Caco-2 (cell line): Measurements from ENCODE around the gene SPATA31C1. TPM values are rescaled to one million over a fixed set of nuclear protein-coding genes. Genes with fewer than 3 reads are reported as not detected.
"Not testable (repeated sequence)": the region's sequence is repeated elsewhere in the genome, so short reads cannot be mapped to it uniquely, and the experiment has no call there.

ENCODE experiments used
- BruUV-seq: library from RNA; stranded (reverse); fragments of 400-500 nt; replicated peaks from 2 replicates; lab custom pipeline; 2021; lab: Mats Ljungman, UMichigan
- CTCF ChIA-PET: fragments of 300-600 bp; sonication (Branson Sonifier 250); formaldehyde crosslinking; loops from one replicate; lab custom pipeline; 2022; ENCODE audit warnings: antibody characterized with exemption; lab: Charles Lee
- POLR2A ChIA-PET: fragments of 300-600 bp; sonication (Branson Sonifier 250); formaldehyde crosslinking; loops from one replicate; lab custom pipeline; 2022; ENCODE audit warnings: antibody characterized with exemption; lab: Charles Lee
- DNase-seq, 2 experiments: peaks; one replicate each; pipeline versions ENCODE4 v3.0.0 to v3.0.0-alpha.2; 2020 to 2022
- H3K27me3 ChIP-seq: replicated peaks from 2 replicates; pipeline ENCODE4 v1.6.0; 2011; ENCODE audit warnings: low read length; ENCODE audit not compliant: control insufficient read depth, insufficient read depth
- H3K36me3 ChIP-seq: 2 replicates; pipeline ENCODE4 v1.5.1; 2011; ENCODE audit warnings: low read length; ENCODE audit not compliant: control insufficient read depth, insufficient read depth
- H3K4me1 ChIP-seq: fragments of 250-450 bp; sonication (Bioruptor Pico); 2 replicates; pipeline ENCODE4 v1.5.1; 2020; ENCODE audit warnings: mild to moderate bottlenecking
- H3K4me3 ChIP-seq: 2 replicates; pipeline ENCODE4 v1.5.1; 2011; ENCODE audit warnings: low read depth, mild to moderate bottlenecking, control low read depth, low read length
- H3K9me3 ChIP-seq: fragments of 250-450 bp; sonication (Bioruptor Pico); 2 replicates; pipeline ENCODE4 v1.5.1; 2020; ENCODE audit warnings: mild to moderate bottlenecking, moderate library complexity
- H3K27ac Mint-ChIP-seq: one replicate; pipeline ENCODE4 v1.8.0; 2022; ENCODE audit warnings: mixed read lengths; ENCODE audit not compliant: unreplicated experiment
- H3K27me3 Mint-ChIP-seq: one replicate; pipeline ENCODE4 v1.8.0; 2022; ENCODE audit warnings: mixed read lengths; ENCODE audit not compliant: insufficient read depth, unreplicated experiment
- H3K36me3 Mint-ChIP-seq: one replicate; pipeline ENCODE4 v1.8.0; 2022; ENCODE audit warnings: mild to moderate bottlenecking, mixed read lengths; ENCODE audit not compliant: insufficient read depth, unreplicated experiment
- H3K4me1 Mint-ChIP-seq: one replicate; pipeline ENCODE4 v1.8.0; 2022; ENCODE audit warnings: low read depth, mixed read lengths; ENCODE audit not compliant: unreplicated experiment
- H3K4me3 Mint-ChIP-seq: one replicate; pipeline ENCODE4 v1.8.0; 2022; ENCODE audit warnings: mild to moderate bottlenecking, moderate library complexity, mixed read lengths; ENCODE audit not compliant: unreplicated experiment
- H3K9me3 Mint-ChIP-seq: one replicate; pipeline ENCODE4 v1.8.0; 2022; ENCODE audit warnings: mixed read lengths; ENCODE audit not compliant: unreplicated experiment
- intact Hi-C: fragments of 100-400 bp; cut with micrococcal nuclease; formaldehyde crosslinking; loops from one replicate; pipeline ENCODE4 v1.10.0; 2022; ENCODE audit not compliant: unreplicated experiment
- total RNA-seq: library from RNA; stranded (reverse); gene quantifications from 2 replicates; pipeline ENCODE4 v1.2.3, GENCODE V29; 2022
- TF ChIP-seq, protein P1 (sequence below), 2 experiments: fragments of 200-600 bp in 1 of 2; IDR thresholded peaks; 1 replicate in 1 of 2; 2 replicates in 1 of 2; pipeline versions ENCODE4 v1.5.1 to v1.8.0; 2011 to 2022; ENCODE audit warnings: antibody characterized with exemption in 1 of 2, control low read depth in 1 of 2, inconsistent platforms in 1 of 2, low read depth in 1 of 2, low read length in 1 of 2, mild to moderate bottlenecking in 1 of 2, moderate library complexity in 1 of 2; ENCODE audit not compliant: insufficient read depth in 1 of 2, severe bottlenecking in 1 of 2, unreplicated experiment in 1 of 2

SPATA31C1 gene
- total RNA-seq, 1 experiment from 2014 or later: not detected

DNA sequence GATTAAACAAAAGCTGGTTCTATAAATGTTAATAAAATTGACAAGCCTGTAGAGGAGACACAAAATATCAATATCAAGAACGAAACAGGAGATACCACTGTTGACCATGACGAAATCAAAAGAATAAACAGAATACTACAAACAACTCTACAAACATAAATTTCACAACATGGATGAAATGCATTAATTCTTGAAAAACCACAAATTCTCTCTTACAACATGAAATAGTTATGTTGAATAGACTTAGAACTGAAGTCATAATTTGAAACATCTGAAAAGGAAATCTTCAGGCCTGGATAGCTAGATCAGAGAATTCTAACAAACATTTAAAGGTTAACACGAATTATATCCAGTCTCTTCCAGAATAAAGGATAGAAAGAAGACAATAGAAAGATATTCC, 6.9 kb upstream of the SPATA31C1 start:
- intact Hi-C loops: no loop called here
- TF ChIP-seq, protein P1, sequence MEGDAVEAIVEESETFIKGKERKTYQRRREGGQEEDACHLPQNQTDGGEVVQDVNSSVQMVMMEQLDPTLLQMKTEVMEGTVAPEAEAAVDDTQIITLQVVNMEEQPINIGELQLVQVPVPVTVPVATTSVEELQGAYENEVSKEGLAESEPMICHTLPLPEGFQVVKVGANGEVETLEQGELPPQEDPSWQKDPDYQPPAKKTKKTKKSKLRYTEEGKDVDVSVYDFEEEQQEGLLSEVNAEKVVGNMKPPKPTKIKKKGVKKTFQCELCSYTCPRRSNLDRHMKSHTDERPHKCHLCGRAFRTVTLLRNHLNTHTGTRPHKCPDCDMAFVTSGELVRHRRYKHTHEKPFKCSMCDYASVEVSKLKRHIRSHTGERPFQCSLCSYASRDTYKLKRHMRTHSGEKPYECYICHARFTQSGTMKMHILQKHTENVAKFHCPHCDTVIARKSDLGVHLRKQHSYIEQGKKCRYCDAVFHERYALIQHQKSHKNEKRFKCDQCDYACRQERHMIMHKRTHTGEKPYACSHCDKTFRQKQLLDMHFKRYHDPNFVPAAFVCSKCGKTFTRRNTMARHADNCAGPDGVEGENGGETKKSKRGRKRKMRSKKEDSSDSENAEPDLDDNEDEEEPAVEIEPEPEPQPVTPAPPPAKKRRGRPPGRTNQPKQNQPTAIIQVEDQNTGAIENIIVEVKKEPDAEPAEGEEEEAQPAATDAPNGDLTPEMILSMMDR (IDR thresholded peaks at IDR 0.05; ENCODE audit: insufficient read depth in 1 of 2, low read depth in 1 of 2, low read length in 1 of 2, severe bottlenecking in 1 of 2, unreplicated experiment in 1 of 2): no peak

DNA sequence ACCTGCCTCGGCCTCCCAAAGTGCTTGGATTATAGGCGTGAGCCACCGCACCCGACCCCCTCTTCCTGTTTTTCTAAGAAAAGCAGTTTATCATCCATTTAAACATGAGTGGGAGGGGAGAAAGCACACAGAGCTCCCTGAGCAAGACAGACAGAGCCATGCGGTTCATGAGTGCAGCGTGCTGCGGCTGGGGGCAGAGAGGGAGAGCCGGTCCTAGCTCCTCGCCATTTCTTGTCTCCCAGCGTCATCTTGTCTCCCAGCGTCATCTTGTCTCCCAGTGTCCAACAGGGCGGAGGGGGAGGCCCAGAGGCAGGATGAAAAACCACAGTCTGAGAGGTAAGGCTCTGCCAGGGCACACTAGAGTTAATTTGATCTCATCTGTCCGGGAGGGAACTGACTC, 1.3 kb downstream of the SPATA31C1 start:
- H3K4me1 Mint-ChIP-seq, intact Hi-C loops, CTCF ChIA-PET, H3K36me3 Mint-ChIP-seq, H3K36me3 ChIP-seq, H3K9me3 ChIP-seq, H3K27me3 ChIP-seq, POLR2A ChIA-PET, BruUV-seq, H3K4me1 ChIP-seq, H3K9me3 Mint-ChIP-seq, H3K4me3 Mint-ChIP-seq, H3K27me3 Mint-ChIP-seq, H3K4me3 ChIP-seq, DNase-seq, H3K27ac Mint-ChIP-seq: not testable (repeated sequence)

More for the DNA sequence above, 6.9 kb upstream of the SPATA31C1 start:
- H3K4me3 Mint-ChIP-seq: no peak overlapping the region
- no peak for DNase-seq
- H3K27me3 Mint-ChIP-seq: no peaks in the 10 kb centered on the region
- H3K27me3 ChIP-seq: no peaks in the 10 kb centered on the region
- no peak overlapping the region for H3K4me3 ChIP-seq
- H3K4me1 Mint-ChIP-seq: no peaks in the 10 kb centered on the region
- no peaks in the 10 kb centered on the region for H3K4me1 ChIP-seq
- H3K9me3 ChIP-seq: no peaks in the 10 kb centered on the region
- ChIA-PET CTCF (no interaction called here), POLR2A (no interaction called here)
- H3K36me3 ChIP-seq: no peaks in the 10 kb centered on the region
- BruUV-seq: no TSS peak
- no peaks in the 10 kb centered on the region for H3K36me3 Mint-ChIP-seq
- H3K9me3 Mint-ChIP-seq: no peaks in the 10 kb centered on the region
- H3K27ac Mint-ChIP-seq: no peak overlapping the region

DNA sequence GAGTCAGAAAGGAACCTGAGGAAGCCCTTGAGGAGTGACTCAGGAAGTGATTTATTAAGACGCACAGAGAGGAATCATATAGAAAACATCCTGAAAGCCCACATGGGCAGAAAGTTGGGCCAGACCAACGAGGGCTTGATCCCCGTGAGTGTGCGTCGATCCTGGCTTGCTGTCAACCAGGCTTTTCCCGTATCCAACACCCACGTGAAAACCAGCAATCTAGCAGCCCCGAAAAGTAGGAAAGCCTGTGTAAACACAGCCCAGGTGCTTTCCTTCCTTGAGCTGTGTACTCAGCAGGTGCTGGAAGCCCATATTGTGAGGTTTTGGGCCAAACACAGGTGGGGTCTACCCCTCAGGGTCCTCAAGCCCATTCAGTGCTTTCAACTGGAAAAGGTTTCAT, 3.8 kb downstream of the SPATA31C1 start:
- H3K36me3 ChIP-seq, H3K9me3 Mint-ChIP-seq, intact Hi-C loops, H3K4me1 ChIP-seq, H3K4me3 ChIP-seq, CTCF ChIA-PET, H3K27me3 ChIP-seq, H3K27ac Mint-ChIP-seq, POLR2A ChIA-PET, H3K9me3 ChIP-seq, H3K27me3 Mint-ChIP-seq, H3K36me3 Mint-ChIP-seq, BruUV-seq, H3K4me1 Mint-ChIP-seq, DNase-seq, H3K4me3 Mint-ChIP-seq: not testable (repeated sequence)

DNA sequence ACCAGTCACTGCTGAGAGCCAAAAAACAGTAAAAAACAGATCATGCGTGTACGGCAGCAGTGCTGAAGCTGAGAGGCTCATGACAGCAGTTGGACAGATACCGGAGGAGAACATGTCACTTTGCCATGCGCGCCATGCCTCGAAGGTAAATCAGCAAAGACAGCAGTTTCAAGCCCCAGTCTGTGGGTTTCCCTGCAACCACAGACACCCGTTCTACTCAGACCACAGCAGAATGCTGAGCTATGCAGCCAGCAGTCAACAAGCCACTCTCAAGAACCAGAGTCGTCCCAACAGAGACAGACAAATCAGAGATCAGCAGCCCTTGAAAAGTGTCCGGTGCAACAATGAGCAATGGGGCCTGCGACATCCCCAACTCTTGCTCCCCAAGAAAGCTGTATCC, 5.2 kb downstream of the SPATA31C1 start:
- H3K4me1 Mint-ChIP-seq, H3K4me1 ChIP-seq, DNase-seq, H3K9me3 Mint-ChIP-seq, H3K9me3 ChIP-seq, H3K36me3 ChIP-seq, H3K4me3 Mint-ChIP-seq, BruUV-seq, H3K27me3 Mint-ChIP-seq, CTCF ChIA-PET, H3K36me3 Mint-ChIP-seq, H3K4me3 ChIP-seq, intact Hi-C loops, H3K27me3 ChIP-seq, POLR2A ChIA-PET, H3K27ac Mint-ChIP-seq: not testable (repeated sequence)

DNA sequence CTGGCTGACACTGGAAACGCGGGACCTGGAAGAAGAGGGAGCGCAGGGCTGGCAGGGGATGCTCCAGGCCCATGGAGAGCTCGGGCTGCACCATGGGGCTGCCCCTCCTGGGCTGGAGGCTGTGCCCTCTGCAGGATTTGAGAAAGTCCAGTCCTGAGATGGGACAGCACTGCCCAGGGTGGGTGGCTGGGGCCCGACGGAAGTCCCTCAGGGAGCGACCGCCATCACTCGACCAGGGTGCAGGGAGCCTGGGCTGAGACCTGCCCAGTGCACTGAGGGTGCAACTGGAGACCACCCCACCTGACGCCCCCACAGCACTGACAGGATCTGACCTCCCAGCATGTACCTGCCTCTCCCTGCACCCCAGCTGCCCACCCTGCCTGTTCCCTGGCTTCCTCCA, 7.1 kb downstream of the SPATA31C1 start:
- BruUV-seq, H3K27ac Mint-ChIP-seq, DNase-seq, H3K36me3 ChIP-seq, H3K27me3 ChIP-seq, H3K4me3 ChIP-seq, H3K36me3 Mint-ChIP-seq, H3K4me1 ChIP-seq, H3K9me3 Mint-ChIP-seq, H3K4me1 Mint-ChIP-seq, CTCF ChIA-PET, H3K9me3 ChIP-seq, POLR2A ChIA-PET, intact Hi-C loops, H3K27me3 Mint-ChIP-seq, H3K4me3 Mint-ChIP-seq: not testable (repeated sequence)

DNA sequence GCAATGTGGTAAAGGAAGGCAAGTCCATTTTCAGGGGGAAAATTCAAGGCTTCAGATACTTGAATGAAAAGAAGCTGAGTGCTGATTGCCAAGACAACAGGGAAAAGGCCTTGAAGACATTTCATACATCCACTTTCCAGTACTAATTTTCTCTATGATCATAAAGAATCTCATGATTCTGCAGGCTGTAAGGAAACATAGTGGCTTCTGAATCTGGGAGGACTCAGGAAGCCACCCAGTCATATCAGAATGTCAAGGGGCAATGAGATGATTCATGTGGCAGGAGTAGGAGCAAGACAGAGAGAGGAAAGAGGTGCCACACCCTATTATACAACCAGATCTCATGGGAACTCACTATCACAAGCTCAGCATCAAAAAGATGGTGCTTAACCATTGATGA, 11.4 kb downstream of the SPATA31C1 start:
- H3K4me1 Mint-ChIP-seq, H3K4me1 ChIP-seq, CTCF ChIA-PET, H3K36me3 ChIP-seq, H3K9me3 Mint-ChIP-seq, H3K4me3 ChIP-seq, H3K36me3 Mint-ChIP-seq, H3K27me3 Mint-ChIP-seq, H3K27me3 ChIP-seq, intact Hi-C loops, H3K27ac Mint-ChIP-seq, POLR2A ChIA-PET, DNase-seq, BruUV-seq, H3K9me3 ChIP-seq, H3K4me3 Mint-ChIP-seq: not testable (repeated sequence)
